ENCODE results near the gene PAX7.

The PAX7 gene

GRCh38 chr1:18703041-18703621 is 72.5 kb downstream of the PAX7 start:
- peak; percentile 55 for DNase-seq (ENCODE audit: low spot score)

- DNase-seq (ENCODE audit: low spot score), result no peak
These were observed 75.2 kb downstream of the PAX7 start for GRCh38 chr1:18705811-18706210.

DNA sequence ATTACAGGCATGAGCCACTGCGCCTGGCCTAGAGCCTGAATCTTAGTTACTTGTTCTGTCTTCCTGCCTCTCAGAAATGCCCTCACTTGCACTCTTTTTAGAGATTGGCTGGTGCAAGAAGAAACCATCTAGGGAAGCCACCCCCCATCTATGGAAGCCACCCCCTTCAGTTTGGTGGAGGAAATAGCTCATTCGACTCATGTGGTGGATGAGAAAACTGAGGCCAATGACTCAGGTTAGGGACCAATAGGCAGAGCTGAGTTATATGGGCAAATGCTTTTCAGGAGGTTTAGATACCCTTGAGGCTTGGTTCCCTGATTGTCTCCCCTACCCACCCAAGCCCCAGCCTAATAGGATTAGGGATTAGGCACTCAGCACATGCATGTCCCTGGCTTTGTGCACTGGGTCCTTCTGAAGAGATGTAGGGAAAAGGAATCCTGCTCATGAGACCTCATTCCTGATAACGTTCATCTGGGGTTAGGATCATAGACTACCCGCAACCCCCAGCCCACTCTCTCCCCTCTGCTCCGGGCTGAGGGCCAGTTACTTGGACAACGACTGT is 77.1 kb downstream of the PAX7 start:
- DNase-seq (ENCODE audit: low spot score), result no peak

DNA sequence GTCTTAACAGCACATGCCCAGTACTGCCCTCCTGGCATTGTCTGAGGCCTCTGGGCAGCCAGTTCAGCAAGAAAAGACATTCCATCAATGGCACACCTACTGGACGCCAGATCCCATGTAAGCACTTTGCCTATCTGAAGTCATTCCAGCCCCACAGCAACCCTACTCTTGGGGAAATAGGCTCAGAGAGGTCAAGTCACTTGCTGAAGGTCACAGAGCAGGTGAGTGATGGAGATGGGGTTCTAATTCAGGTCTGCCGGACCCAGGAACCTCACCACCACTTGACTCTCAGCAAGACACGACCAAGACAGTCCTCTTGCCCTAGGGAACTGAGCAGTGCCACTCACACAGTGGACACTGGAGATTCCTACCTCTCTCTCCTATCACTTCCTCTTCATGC is 79.4 kb downstream of the PAX7 start:
- DNase-seq (ENCODE audit: low spot score), result no peak

GRCh38 chr1:18711003-18711402 is 80.4 kb downstream of the PAX7 start:
- DNase-seq (ENCODE audit: low spot score), result no peak

- no peak for DNase-seq (ENCODE audit: low spot score)
These were observed 81.0 kb downstream of the PAX7 start for GRCh38 chr1:18711536-18712251.

DNA sequence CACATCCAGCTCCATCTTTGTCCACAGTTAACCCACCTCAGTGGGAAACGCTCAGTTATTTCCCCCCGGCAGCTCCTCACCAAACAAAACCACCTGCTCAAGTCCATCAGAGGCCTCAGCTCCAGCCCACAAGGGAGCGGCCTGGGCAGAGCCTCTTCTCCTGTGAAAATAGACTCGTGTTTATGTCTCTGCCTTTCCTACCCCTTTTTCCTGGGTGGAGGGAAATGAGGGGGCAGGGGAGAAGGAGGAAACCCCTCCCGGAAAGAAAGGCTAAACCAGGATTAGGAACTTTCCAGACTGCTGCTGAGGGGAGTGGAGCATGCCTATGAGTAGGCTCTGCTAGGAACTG is 81.6 kb downstream of the PAX7 start:
- no peak for DNase-seq (ENCODE audit: low spot score)

GRCh38 chr1:18714404-18715175 is 83.9 kb downstream of the PAX7 start:
- DNase-seq (ENCODE audit: low spot score), result no peak

GRCh38 chr1:18716112-18716784 is 85.6 kb downstream of the PAX7 start:
- no peak for DNase-seq (ENCODE audit: low spot score)

DNA sequence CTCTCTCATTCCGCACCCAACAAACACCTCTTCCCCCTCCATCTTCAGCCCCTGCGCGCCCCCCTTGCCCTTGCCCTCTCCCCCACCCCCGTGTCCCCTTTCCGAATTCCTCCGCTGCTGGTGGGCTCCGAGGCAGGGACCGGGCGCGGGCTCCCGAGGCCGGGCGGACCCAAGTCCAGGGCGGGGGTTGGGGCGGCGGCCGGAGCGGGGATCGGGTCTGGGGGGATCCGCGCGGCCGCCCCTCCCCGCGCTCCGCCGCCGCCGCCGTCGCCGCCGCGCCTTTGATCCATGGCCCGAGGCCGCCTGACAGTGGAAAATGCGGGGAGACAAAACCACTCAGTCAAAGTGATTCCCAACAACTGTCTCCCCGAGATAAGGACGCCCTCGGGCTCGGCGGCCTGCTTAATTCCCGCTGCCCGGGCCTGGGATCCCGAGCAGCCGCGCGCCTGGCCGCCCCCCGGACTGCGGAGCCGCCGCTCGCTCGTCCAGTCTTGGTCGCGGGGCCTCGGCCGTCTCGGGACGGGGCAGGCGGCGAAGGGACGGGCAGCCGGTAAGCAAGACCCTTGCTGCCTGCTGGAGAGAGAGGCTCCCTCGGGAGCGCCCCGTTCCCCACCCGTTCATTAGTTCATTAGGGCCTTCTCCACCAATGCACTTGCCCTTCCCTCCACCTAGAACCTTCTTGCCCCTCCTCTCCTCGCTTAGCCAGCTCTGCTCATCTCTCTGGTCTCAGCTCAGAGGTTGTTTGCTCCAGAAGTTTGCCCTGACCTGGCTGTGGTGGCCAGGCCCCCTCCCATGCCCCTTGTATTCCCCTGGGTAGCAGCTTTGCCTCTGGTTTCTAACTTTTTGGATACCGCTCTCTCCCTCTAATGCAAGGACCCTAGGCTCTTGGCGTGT is 86.4 kb downstream of the PAX7 start:
- DNase-seq (ENCODE audit: low spot score), result no peak

DNA sequence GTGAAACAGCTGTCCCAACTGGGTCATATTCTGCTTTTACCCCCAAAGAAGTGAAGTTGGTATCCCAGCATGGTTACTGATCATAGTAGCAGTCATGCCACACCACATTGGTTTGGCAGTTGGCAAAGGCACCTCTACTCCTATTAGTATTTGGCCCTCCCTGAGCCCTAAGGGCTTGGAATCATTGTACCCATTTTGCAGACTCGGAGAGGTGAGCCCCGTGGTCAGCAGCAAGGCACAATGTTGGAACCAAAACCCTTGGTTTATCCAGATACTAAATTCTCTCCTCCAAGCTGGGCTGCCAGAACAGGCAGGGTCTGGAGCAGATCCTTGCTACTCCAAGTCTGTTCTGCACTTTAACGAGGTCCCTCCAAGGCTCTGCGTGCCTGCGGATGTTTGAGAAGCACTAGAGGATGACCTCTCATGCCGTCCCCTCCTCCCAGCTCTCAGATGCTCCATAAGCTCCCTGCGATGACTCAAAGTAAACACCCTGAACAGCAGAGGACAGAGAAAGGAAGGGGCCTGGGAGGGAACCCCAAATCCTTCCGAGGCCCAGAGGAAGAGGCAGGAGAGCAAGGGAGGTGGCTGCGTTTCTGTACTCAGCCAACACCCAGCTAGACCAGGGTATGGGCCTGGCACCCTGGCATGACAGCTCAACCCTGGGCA is 89.3 kb downstream of the PAX7 start:
- no peak for DNase-seq (ENCODE audit: low spot score)

DNA sequence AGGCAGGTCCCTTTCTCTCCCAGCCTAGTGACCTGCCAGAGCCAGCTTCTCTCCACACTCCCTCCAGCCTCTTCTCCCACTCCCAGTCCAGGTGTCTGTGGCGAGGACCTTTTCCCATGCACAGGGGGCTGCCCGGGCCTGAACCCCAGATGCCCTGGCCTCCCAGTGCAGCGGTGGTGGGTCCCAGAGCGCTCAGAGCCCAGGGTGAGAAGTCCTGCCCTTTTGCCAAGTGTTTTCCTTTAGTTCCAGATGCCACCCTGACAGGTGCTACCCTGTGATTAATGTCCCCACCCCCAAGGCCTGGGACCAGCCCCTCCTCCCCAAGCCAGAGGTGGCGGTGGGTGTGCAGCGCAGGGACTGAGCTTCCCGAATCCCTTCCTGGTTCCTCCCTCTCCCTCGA is 90.4 kb downstream of the PAX7 start:
- no peak for DNase-seq (ENCODE audit: low spot score)

GRCh38 chr1:18721776-18722175 is 91.1 kb downstream of the PAX7 start:
- DNase-seq (ENCODE audit: low spot score), result no peak

DNA sequence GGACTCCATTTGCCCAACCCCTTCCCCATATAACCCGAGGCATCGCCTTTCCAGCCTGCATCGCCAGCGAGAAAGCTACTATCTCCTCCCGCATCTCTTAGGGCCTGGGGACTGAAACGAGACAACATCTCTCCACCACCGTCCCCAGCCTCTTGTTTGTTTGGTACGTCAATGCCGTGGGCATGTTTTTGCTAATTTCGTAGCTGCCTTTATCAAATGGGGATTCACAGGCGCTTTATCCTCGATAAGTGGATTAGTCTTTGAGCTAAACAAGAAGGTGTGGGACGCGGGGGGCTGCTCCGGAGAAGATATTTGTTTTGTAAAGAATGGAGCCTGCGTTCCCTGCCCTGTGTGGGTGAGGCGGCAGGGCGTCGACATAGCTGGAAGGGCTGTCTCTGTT is 91.6 kb downstream of the PAX7 start:
- DNase-seq (ENCODE audit: low spot score), result no peak

GRCh38 chr1:18723206-18723605 is 92.6 kb downstream of the PAX7 start:
- DNase-seq (ENCODE audit: low spot score), result no peak

GRCh38 chr1:18723701-18724411 is 93.2 kb downstream of the PAX7 start:
- no peak for DNase-seq (ENCODE audit: low spot score)

DNA sequence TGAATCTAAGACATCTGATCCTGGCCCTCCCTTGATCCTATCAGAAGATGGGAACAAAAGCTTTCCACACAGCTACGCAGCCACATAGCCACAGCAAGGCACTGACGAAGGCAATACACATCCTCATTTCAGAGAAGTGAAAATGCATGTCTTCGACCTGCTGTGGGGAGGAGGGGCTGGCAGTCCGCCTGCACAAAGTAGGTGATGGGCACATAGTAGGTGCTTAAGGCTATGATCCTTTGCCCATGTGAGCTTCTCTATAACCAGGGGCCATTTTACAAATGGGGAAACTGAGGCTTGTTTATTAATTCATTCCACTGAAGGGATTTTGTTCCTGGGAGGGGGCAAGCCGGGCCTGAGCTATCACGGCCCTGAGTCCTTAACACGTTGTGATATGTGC is 94.2 kb downstream of the PAX7 start:
- no peak for DNase-seq (ENCODE audit: low spot score)

- DNase-seq (ENCODE audit: low spot score), result no peak
These were observed 94.7 kb downstream of the PAX7 start for GRCh38 chr1:18725231-18725895.

- no peak for DNase-seq (ENCODE audit: low spot score)
These were observed 95.7 kb downstream of the PAX7 start for GRCh38 chr1:18726368-18726767.

DNA sequence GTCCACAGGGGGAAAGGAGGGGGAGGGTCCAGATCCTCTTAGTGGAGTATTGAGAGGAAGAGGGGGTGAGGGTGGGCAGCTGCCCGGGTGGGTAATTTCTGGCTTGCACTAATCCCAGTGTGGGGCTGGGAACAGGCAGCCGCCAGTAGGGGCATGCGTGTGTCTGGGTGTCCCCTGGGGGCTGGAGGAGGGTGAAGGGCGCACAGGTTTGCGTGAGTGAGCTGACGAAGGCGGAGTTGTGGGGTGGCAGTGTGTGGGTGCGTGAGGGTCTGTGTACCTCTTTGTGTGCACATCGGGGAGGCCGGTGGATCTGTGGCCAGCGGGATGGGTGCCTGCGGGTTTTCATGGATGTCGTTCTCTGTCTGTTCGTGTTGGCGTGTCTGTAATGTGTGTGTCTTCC is 97.3 kb downstream of the PAX7 start:
- no peak for DNase-seq (ENCODE audit: low spot score)
